IgD-negative memory B cell (primary cell): ENCODE measurements around the gene LMTK3. TPM values are rescaled to one million over a fixed set of nuclear protein-coding genes. Genes with fewer than 3 reads are reported as not detected.
"Not testable (repeated sequence)": the region's sequence is repeated elsewhere in the genome, so short reads cannot be mapped to it uniquely, and the experiment has no call there.

Source experiments
- H3K27ac Mint-ChIP-seq, 3 donors: one replicate each; pipeline ENCODE4 v1.8.0; 2020 to 2022; ENCODE audit warnings: mild to moderate bottlenecking in 3 of 3, mixed read lengths in 3 of 3, moderate library complexity in 1 of 3
- H3K27me3 Mint-ChIP-seq: one replicate; pipeline ENCODE4 v1.8.0; 2021; ENCODE audit warnings: mixed read lengths
- H3K36me3 Mint-ChIP-seq: one replicate; pipeline ENCODE4 v1.8.0; 2020; ENCODE audit warnings: mild to moderate bottlenecking, mixed read lengths
- H3K4me1 Mint-ChIP-seq, 3 donors: one replicate each; pipeline ENCODE4 v1.8.0; 2020 to 2022; ENCODE audit warnings: mixed read lengths in 3 of 3, mild to moderate bottlenecking in 1 of 3
- H3K4me3 Mint-ChIP-seq, 4 donors: one replicate each; pipeline ENCODE4 v1.8.0; 2020 to 2022; ENCODE audit warnings: mild to moderate bottlenecking in 4 of 4, mixed read lengths in 4 of 4, moderate library complexity in 3 of 4
- H3K9me3 Mint-ChIP-seq, 3 donors: one replicate each; pipeline ENCODE4 v1.8.0; 2020 to 2021; ENCODE audit warnings: mixed read lengths in 3 of 3, mild to moderate bottlenecking in 1 of 3
- polyA plus RNA-seq: library from polyadenylated mRNA; unstranded; fragments of 300-500 nt; fragmentation: Illumina TruSeq; gene quantifications from one replicate; pipeline ENCODE4 v1.2.3, GENCODE V29; 2021

The LMTK3 gene
- polyA plus RNA-seq, 1 donor from 2014 or later: not detected

GRCh38 chr19:48547722-48548121 is 36.1 kb upstream of the LMTK3 start:
- Mint-ChIP-seq H3K9me3 (no peaks in the 10 kb centered on the region), H3K4me1 (no peaks in the 10 kb centered on the region), H3K27ac (no peak overlapping the region), H3K4me3 (no peak overlapping the region), H3K36me3 (no peaks in the 10 kb centered on the region), H3K27me3 (peaks cover 7% of the 10 kb centered on the region)

GRCh38 chr19:48544856-48545750 is 33.5 kb upstream of the LMTK3 start:
- Mint-ChIP-seq H3K9me3 (peaks cover 0 to 2% (median 0%) of the 10 kb centered on the region in 3 donors), H3K4me3 (no peak overlapping the region), H3K36me3 (no peaks in the 10 kb centered on the region), H3K27me3 (peaks cover 5% of the 10 kb centered on the region), H3K4me1 (no peaks in the 10 kb centered on the region), H3K27ac (no peak overlapping the region)

GRCh38 chr19:48543121-48543710 is 31.6 kb upstream of the LMTK3 start:
- Mint-ChIP-seq H3K4me1 (no peaks in the 10 kb centered on the region), H3K27me3 (peaks cover 5% of the 10 kb centered on the region), H3K4me3 (no peak overlapping the region), H3K9me3 (peaks cover 0 to 2% (median 0%) of the 10 kb centered on the region in 3 donors), H3K36me3 (no peaks in the 10 kb centered on the region), H3K27ac (no peak overlapping the region)

DNA sequence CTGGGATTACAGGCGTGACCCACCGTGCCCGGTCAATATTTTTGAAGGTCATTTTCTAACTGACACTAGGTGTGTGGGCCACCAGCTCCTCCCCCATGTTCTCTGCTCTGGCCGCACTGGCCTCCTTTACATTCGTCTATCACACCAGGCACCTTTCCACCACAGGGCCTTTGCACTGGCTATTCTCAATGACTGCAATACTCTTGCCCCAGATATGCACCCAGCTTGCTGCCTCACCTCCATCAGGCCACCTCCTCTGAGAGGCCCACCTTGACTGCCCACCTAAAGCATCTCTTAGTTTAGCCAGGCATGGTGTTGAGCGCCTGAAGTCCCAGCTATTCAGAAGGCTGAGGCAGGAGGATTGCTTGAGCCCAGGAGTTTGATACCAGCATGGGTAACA is 30.2 kb upstream of the LMTK3 start:
- Mint-ChIP-seq H3K36me3 (no peaks in the 10 kb centered on the region), H3K27ac (no peak overlapping the region), H3K27me3 (peaks cover 5% of the 10 kb centered on the region), H3K9me3 (peaks cover 0 to 2% (median 2%) of the 10 kb centered on the region in 3 donors), H3K4me1 (no peaks in the 10 kb centered on the region), H3K4me3 (no peak overlapping the region)

DNA sequence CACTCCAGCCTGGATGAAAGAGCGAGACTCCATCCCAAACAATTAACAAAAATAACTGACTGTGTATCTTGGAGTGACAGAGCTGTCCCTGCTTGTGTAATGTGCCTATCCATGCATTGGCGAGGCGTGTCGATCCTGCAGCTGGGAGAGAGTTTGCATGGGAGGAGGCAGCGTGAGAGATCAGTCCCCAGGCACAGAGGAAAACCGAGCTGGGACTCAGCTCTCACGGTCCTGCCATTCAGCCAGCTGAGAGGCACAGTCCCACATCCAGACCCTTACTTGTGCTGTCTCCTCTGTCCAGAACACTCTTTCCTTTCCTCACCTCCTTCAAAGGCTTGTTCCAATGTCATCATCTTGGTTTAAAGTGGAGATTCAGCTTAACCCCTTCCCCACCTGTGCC is 28.5 kb upstream of the LMTK3 start:
- Mint-ChIP-seq H3K4me3 (no peak overlapping the region), H3K4me1 (no peaks in the 10 kb centered on the region), H3K27me3 (peaks cover 2% of the 10 kb centered on the region), H3K36me3 (no peaks in the 10 kb centered on the region), H3K9me3 (peaks cover 0 to 2% (median 2%) of the 10 kb centered on the region in 3 donors), H3K27ac (peak overlapping the region in 1 of 3 donors; percentile 74)

- Mint-ChIP-seq H3K36me3 (no peaks in the 10 kb centered on the region), H3K27ac (peak overlapping the region in 1 of 3 donors; percentile 74), H3K9me3 (peaks cover 0 to 2% (median 2%) of the 10 kb centered on the region in 3 donors), H3K4me1 (no peaks in the 10 kb centered on the region), H3K27me3 (peaks cover 2% of the 10 kb centered on the region), H3K4me3 (no peak overlapping the region)
Observed at GRCh38 chr19:48539503-48540096, 28.0 kb upstream of the LMTK3 start.

DNA sequence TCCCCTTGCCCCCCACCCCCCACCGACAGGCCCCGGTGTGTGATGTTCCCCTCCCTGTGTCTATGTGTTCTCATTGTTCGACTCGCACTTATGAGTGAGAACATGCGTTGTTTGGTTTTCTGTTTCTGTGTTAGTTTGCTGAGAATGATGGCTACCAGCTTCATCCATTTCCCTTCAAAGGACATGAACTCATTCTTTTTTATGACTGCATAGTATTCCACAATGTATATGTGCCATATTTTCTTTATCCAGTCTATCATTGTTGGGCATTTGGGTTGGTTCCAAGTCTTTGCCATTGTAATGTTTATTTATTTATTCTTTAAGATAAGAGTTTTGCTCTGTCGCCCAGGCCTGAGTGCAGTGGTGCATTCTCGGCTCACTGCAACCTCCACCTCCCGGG is 26.4 kb upstream of the LMTK3 start:
- H3K4me3 Mint-ChIP-seq, H3K27me3 Mint-ChIP-seq, H3K9me3 Mint-ChIP-seq, H3K27ac Mint-ChIP-seq, H3K36me3 Mint-ChIP-seq, H3K4me1 Mint-ChIP-seq: not testable (repeated sequence)

- H3K4me1 Mint-ChIP-seq: no peaks in the 10 kb centered on the region
- no peak overlapping the region for H3K4me3 Mint-ChIP-seq
- H3K36me3 Mint-ChIP-seq: no peaks in the 10 kb centered on the region
- peaks cover 0 to 2% (median 2%) of the 10 kb centered on the region in 3 donors for H3K9me3 Mint-ChIP-seq
- H3K27me3 Mint-ChIP-seq: peaks cover 2% of the 10 kb centered on the region
- no peak overlapping the region for H3K27ac Mint-ChIP-seq
Observed at GRCh38 chr19:48537541-48537940, 25.9 kb upstream of the LMTK3 start.

- no peak overlapping the region for H3K27ac Mint-ChIP-seq
- no peak overlapping the region for H3K4me3 Mint-ChIP-seq
- peaks cover 0 to 6% (median 3%) of the 10 kb centered on the region in 3 donors for H3K9me3 Mint-ChIP-seq
- no peaks in the 10 kb centered on the region for H3K36me3 Mint-ChIP-seq
- H3K4me1 Mint-ChIP-seq: no peaks in the 10 kb centered on the region
- peaks cover 5% of the 10 kb centered on the region for H3K27me3 Mint-ChIP-seq
Observed at GRCh38 chr19:48533770-48534169, 22.1 kb upstream of the LMTK3 start.

GRCh38 chr19:48530770-48531169 is 19.1 kb upstream of the LMTK3 start:
- H3K27me3 Mint-ChIP-seq: peaks cover 10% of the 10 kb centered on the region
- H3K36me3 Mint-ChIP-seq: peaks cover 2% of the 10 kb centered on the region
- H3K27ac Mint-ChIP-seq: no peak overlapping the region
- peaks cover 6 to 17% (median 14%) of the 10 kb centered on the region in 3 donors for H3K9me3 Mint-ChIP-seq
- no peak overlapping the region for H3K4me3 Mint-ChIP-seq
- no peaks in the 10 kb centered on the region for H3K4me1 Mint-ChIP-seq

GRCh38 chr19:48530066-48530720 is 18.6 kb upstream of the LMTK3 start:
- Mint-ChIP-seq H3K4me1 (no peaks in the 10 kb centered on the region), H3K36me3 (peaks cover 2% of the 10 kb centered on the region), H3K4me3 (no peak overlapping the region), H3K27ac (no peak overlapping the region), H3K27me3 (peaks cover 10% of the 10 kb centered on the region), H3K9me3 (peaks cover 6 to 17% (median 14%) of the 10 kb centered on the region in 3 donors)

- Mint-ChIP-seq H3K36me3 (peaks cover 2% of the 10 kb centered on the region), H3K27ac (no peak overlapping the region), H3K4me3 (no peak overlapping the region), H3K4me1 (no peaks in the 10 kb centered on the region), H3K27me3 (peaks cover 13% of the 10 kb centered on the region), H3K9me3 (peaks cover 6 to 19% (median 18%) of the 10 kb centered on the region in 3 donors)
Observed at GRCh38 chr19:48529156-48529555, 17.5 kb upstream of the LMTK3 start.

DNA sequence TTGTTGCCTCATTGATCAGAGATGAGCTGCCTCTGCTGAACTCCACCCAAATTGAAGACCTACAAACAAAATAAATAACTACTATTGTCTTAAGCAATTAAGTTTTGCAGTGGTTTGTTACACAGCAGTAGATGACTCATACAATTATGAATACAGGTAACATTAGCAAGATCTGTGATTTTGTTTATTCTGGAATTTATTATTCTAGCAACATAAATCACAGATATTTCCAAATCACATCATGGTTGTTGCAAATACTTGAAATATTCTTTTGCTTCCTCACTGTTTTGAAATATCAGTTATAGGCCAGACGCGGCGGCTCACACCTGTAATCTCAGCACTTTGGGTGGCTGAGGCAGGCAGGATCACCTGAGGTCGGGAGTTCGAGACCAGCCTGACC is 13.1 kb upstream of the LMTK3 start:
- Mint-ChIP-seq H3K4me1 (no peaks in the 10 kb centered on the region), H3K9me3 (peaks cover 9 to 22% (median 18%) of the 10 kb centered on the region in 3 donors), H3K27ac (no peak overlapping the region), H3K4me3 (no peak overlapping the region), H3K27me3 (peaks cover 16% of the 10 kb centered on the region), H3K36me3 (peaks cover 3% of the 10 kb centered on the region)

- Mint-ChIP-seq H3K4me3 (no peak overlapping the region), H3K27ac (no peak overlapping the region), H3K27me3 (peaks cover 15% of the 10 kb centered on the region), H3K9me3 (peaks cover 7 to 22% (median 18%) of the 10 kb centered on the region in 3 donors), H3K36me3 (peaks cover 3% of the 10 kb centered on the region), H3K4me1 (no peaks in the 10 kb centered on the region)
Observed at GRCh38 chr19:48524221-48524620, 12.6 kb upstream of the LMTK3 start.

GRCh38 chr19:48520134-48520533 is 8.5 kb upstream of the LMTK3 start:
- Mint-ChIP-seq H3K36me3 (peaks cover 1% of the 10 kb centered on the region), H3K4me1 (peaks cover 0 to 2% (median 0%) of the 10 kb centered on the region in 3 donors), H3K9me3 (peaks cover 3 to 5% (median 4%) of the 10 kb centered on the region in 3 donors), H3K4me3 (no peak overlapping the region), H3K27ac (no peak overlapping the region), H3K27me3 (peaks cover 9% of the 10 kb centered on the region)
